Fibroblast of skin of left quadriceps (primary cell): ENCODE data around the gene GARS1.
"Not testable (repeated sequence)": the region's sequence is repeated elsewhere in the genome, so short reads cannot be mapped to it uniquely, and the experiment has no call there.

Source experiments
- DNase-seq, 2 experiments: peaks; one replicate each; pipeline ENCODE4 v3.0.0-alpha.2; 2013; ENCODE audit warnings: low read depth in 2 of 2

The GARS1 gene

DNA sequence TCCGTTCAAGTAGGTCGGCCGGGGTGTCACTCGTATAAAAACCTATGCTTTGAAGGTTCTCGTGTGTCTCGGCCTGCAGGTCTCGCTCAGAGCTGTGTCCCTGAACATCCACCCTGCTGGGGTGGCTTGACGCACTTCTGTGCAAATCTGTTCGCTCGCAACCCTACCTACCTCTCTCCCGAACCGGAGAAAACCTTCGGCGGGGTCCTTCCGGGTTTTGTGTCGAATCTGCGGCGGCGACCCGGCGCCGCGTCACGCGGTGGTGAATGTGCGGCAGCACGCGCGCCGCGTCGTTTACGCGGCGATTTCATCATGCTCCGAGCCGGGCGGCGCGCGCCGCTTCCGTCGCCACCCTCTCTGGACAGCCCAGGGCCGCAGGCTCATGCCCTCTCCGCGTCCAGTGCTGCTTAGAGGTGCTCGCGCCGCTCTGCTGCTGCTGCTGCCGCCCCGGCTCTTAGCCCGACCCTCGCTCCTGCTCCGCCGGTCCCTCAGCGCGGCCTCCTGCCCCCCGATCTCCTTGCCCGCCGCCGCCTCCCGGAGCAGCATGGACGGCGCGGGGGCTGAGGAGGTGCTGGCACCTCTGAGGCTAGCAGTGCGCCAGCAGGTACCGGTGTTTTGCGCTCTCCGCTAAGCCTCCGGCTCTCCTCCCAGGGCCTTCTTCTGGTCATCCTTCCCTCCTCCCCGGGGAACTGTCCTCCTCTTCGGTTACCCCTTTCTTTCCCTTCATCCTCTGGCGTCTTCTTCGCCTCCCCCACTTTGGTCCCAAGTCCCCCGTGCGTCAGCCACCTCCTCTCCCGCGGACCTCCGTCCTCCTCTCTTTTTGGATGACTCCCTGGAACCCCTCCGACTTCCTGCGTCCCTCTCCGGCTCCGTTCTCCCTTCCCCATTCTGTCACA, at the start of gene GARS1:
TSS of gene GARS1 (plus strand) at position 339 of the 896 bp plus-strand sequence. CDS start at position 383, 44 bp downstream.
- DNase-seq, result peak; percentile 78 to 79

DNA sequence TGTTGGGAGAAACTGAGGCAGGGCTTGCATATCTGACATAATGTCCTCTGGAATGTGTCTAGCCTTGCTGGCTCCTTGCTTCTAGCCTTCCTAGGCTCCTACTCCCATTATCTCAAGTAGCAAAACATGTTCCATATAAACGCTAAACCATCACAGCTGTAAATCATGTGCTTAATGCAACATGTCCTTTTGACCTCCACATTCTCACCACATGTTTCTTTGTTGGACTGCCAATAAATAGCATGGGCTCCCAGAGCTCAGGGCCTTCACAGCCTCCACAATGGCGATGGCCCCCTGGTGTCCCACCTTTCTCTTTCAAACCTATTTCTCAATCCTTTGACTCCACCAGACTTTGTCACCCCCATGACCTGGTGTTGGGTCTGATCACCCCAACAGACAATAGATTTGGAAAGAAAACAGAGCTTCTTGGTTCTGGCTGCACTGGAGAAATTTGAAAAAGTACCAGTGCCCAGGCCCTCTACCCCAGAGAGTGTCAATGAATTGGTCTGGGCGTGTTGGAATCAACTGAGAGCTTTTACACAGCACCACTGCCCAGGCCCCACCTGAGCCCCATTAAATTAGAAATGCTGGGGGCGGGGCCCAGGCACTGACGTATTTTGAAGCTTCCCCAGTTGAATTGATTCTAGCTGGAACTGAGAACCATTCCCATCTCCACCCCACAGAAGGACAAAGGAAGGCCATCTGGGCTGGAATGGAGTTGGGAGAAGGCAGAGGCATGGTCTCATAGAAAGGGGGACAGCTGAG, 48.7 kb upstream of the GARS1 start:
- DNase-seq, result no peak

DNA sequence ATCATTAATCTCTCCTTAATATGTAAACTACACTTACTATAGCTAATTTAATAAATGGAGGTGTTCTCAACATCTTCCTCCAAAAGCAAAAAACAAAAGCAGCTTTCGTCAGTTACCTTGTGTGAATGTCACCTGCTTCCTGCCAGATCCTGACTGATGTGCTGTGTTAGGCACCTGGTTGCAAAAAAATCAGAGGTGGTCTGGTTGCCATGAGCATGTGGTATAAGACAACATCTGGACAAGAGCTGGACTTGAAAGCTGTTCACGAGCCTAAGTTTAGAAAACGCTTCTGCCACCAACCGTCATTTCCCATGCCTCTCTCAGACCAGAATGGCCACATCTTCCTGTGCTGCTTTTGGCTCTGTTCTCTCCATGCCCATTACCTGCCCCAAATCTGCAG, 48.1 kb upstream of the GARS1 start:
- no peak for DNase-seq

- peak in 1 of 2 experiments; percentile 42 for DNase-seq
These were observed 45.8 kb upstream of the GARS1 start for GRCh38 chr7:30548845-30549244.

DNA sequence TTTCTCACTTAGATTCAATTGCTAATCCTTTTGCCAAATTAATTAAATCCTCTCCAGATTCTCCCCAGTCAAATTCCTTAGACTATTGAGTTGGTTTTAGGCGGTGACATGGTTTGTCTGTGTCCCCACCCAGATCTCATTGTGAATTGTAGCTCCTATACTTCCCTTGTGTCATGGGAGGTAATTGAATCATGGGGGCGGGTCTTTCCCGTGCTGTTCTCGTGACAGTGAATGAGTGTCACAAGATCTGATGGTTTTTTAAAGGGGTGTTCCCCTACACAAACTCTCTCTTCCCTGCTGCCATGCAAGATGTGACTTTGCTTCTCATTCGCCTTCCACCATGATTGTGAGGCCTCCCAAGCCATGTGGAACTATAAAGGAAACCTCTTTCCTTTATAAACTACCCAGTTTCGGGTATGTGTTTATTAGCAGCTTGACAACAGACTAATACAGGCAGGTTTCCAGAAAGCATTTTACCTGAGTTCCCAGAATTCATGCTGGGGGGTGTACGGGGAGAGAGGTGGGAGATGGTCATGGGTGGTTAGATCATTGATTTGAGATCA, 44.7 kb upstream of the GARS1 start:
- no peak for DNase-seq

- DNase-seq, result no peak
These were observed 42.3 kb upstream of the GARS1 start for GRCh38 chr7:30552330-30552729.

DNA sequence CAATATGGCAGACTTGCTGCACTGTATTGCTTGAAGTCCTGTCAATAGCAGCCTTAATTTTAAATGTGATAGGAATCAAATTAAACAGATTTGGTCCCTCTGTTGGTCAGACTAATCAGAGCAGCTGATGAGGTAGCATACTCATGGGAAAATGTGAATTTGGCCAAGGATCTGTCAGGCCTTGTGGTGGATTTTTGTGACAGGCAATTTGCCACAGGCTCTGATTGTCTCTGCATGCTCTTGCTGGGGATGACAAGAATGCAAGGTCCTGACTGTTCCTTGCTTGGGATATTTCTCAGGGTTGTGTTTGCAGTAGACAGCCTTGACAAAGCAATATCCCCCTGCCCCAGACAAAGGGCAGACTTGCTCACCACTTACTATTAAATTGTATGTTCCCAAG, 41.5 kb upstream of the GARS1 start:
- no peak for DNase-seq

DNA sequence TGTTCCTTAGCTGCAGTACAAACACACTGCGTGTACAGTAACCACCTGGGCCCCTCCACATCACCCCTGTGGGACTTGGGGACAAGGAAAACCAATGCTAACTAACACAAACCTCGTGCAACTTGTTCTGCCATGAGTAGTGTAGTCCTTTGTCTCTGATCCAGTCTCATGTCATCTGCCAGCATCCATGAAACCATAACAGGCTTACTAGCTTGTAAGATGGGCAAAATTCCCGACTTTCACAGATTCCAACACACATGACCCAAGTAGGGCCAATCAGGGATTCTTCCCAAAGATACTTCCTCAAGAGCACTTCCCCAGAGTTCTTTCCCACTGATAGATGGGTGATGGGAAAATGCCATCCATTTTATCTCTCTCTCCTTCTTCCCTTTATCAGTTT, 41.1 kb upstream of the GARS1 start:
- DNase-seq, result no peak

DNA sequence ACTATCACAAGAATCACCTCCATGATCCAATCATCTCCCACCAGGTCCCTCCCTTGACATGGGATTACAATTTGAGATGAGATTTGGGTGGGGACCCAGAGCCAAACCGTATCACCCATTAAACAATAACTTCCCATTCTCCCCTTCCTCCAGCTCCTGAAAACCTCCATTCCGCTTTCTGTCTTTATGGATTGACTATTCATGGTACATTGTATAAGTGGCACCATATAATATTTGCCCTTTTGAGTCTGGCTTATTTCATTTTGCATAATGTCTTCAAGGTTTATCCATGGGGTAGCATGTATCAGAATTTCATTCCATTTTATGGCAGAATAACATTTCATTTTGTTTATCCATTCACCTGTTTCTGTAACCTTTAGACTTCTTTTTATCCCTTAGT, 39.2 kb upstream of the GARS1 start:
- no peak for DNase-seq

GRCh38 chr7:30556840-30557239, 37.8 kb upstream of the GARS1 start:
- DNase-seq, result no peak

GRCh38 chr7:30557245-30557644, 37.4 kb upstream of the GARS1 start:
- DNase-seq, result no peak

DNA sequence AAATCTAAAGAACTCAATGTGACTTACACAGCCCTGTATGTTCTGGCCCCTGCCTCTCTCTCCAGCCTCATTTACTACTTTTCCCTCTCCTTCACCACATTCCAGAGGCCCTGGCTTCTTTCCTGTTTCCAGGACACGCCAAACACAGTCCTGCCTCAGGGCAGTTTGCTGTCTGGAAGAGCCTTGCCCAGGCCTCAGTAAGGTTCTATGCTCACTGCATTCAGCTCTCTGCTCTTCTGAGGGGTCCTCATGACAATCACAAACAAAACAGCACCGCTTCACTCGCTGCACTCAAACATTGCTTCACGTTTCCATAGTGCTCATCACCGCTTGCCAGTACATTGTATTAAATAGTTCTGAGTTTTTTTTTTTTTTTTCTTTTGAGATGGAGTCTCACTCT, 35.1 kb upstream of the GARS1 start:
- no peak for DNase-seq

DNA sequence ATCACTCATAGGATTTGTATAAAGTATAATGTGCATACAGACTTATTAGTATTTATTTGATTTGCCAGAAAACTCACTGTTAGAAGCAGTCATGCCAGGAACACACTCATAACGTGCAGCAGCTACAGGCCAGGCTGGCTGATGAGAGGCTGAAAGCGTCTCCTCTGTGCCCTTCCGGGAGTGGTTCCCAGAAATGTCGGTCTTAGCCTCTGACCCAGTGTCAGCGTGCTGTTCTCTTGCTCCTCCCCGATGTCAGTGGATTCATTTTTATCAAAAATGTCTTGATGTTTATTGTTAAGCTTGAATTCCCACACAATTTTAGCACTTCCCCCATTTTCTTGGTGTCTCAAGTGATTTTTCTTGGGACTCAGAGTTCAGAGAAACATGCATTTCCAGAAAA, 33.3 kb upstream of the GARS1 start:
- DNase-seq, result no peak

GRCh38 chr7:30562498-30562897, 32.2 kb upstream of the GARS1 start:
- DNase-seq, result no peak

DNA sequence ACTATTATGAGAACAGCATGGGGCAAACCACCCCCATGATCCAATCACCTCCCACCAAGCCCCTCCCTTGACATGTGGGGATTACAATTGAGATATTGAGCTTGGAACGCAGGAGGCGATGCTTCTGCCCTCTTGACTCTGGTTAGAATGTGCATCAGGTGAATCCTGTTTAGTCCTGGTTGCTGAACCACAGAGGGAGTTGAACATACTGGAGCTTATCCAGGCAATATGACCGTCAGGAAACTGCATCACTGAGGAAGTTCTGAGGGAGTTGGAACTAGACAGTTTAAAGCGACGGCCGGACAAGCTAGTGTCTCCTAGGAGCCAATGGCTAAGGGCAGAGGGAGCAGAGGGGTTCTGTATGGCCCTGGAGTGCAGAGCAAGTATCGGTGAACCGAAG, 31.8 kb upstream of the GARS1 start:
- DNase-seq, result no peak

GRCh38 chr7:30563326-30563942, 31.2 kb upstream of the GARS1 start:
- DNase-seq, result no peak

- peak; percentile 54 to 55 for DNase-seq
These were observed 30.3 kb upstream of the GARS1 start for GRCh38 chr7:30564243-30564892.

DNA sequence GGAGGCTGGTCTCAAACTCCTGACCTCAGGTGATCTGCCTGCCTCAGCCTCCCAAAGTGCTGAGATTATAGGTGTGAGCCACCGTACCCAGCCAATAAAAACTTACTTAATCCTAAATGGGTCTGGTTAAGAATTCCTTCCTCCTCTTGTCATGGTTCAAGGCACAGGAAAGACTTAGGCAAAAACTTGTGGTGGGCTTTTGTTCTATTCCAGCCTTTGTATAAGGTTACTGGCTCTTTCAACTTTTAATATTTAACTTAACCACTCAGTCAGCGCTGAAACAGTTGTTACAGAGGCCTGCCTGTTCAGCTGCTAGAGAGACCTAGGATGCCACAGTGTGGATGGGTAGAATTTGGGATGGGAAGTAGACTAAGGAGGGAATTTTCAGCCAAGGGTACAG, 28.1 kb upstream of the GARS1 start:
- no peak for DNase-seq

DNA sequence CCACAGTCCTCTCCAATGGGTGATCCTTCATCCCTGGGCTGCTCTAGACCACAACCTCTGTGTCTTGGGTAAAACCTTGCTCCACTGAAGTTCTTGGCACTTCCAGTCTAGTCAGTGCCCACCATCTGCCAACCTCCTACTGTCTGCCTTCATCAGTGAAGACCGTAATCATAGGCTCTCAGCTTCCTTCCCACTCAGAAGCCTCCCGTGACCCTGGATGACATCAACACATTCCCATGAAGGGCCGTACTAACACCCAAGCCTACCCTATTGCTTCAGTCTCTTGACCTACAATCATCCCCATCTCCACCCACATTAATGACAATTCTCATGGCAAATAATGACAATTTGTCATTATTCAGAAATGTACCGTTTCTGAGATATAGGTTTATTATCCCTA, 27.6 kb upstream of the GARS1 start:
- no peak for DNase-seq

GRCh38 chr7:30570238-30570637, 24.4 kb upstream of the GARS1 start:
- not testable (repeated sequence) for DNase-seq

DNA sequence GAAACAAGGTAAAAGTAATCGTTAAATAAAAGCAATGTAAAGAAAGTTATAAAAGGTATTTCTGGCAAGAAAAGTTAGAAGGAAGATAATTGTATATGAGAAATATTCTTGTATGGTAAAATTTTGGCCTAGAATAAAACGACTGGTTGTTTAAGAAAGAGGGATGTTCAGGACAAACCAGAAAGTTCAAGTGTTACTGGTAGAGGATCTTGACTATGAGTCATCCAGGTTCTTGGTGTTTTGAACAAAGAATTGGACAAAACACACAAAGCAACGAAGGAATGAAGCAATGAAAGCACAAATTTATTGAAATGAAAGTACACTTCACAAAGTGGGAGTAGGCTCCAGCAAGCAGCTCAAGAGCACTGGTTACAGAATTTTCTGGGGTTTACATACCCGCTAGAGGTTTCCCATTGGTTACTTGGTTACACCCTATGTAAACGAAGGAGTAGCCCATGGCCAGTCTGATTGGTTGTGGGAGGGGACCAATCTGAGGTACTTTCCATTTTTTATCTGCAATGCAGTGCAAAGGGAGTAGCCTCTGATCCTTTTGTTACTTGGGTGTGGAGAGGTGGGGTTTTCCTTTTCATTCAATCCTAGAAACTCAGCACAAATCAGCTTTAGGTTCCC, 22.4 kb upstream of the GARS1 start:
- DNase-seq, result no peak
